Superior temporal gyrus (tissue), 1 donor: Measurements from ENCODE around the gene CABP4.

Experiments
- DNase-seq: peaks from one replicate; pipeline ENCODE4 v3.0.0-alpha.2; 2016; ENCODE audit errors: extremely low spot score

Gene CABP4

GRCh38 chr11:67435727-67436458 is 19.3 kb upstream of the CABP4 start:
- DNase-seq = no peak

DNA sequence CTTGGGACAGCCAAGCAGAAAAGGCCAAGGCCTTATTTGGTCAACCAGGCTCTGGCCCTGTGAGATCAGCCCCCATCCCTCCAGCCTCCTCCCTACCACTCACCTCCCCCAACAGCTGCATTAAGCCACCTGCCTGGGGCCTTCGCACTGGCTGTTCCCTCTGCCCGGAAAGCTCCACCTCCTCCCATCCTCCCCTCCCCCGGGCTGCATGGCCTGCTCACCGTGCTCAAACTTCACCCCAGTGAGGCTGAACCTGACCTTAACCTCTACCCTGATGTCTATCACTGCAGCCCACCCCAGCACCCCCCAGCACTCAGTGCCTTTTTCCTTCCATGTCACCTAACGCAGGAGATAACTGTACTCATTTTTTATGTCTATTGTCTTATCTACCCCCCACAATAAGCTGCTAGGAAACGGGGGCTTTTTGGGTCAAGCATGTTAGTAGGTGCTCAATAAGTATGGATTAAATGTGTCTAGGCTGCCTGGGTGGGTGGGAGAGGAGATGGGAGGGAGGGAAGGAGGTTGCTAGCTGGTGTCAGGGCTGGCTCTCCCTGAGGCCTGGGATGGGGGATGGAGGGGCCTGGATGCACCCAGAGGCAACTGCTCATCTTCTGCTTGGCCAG is 18.6 kb upstream of the CABP4 start:
- no peak for DNase-seq

- DNase-seq = no peak
Measured at GRCh38 chr11:67437082-67437808, 17.9 kb upstream of the CABP4 start, which contains the start of gene PTPRCAP. Gene PTPRCAP, minus strand, starts transcription at chr11:67437682. Its CDS starts 63 bp downstream, at chr11:67437619.

- no peak for DNase-seq
Measured at GRCh38 chr11:67437809-67438157, 17.4 kb upstream of the CABP4 start.

- DNase-seq = no peak
Measured at GRCh38 chr11:67438158-67438902, 16.8 kb upstream of the CABP4 start.

DNA sequence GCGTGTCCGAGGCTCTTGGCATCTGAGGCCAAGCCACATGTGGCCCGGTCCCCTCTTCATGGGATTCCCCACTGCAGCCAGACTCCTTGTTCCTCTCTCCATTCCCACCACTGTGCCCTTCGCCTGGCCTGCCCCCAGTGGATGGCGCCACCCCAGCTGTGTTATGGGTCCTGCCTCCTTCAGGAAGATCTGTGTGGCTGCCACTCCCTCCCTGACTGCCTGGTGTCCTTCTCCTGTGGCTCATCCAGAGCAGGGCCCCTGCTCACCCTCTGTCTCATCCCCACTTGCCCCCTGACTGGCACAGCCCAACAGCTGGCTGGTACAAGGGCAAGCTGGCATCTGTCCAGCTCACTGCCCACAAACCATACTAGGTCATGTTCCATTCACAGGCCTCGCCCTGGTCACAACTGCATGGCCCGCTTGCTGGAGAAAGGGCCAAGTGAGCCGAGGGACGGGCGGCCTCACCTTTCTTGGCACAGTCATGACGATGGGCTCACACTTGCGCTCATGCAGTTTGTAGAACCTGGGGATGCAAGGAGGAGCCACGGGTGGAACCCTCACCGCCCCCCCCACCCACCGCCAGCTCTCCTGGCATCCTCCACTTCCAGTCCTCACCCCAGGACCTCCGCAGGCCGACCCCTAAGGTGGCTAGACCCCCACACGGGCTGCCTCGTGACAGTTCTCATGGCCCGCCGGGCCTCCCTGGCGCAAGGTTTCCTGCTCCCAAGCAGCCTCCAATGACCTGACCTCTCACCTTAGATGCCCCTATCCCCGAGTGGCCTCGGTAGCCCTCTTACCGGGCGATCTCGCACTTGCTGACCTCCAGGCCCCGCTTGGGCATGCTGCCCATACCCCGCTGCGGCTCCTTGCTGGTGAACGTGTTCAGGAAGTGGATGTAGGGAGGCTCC is 15.6 kb upstream of the CABP4 start:
- no peak for DNase-seq

DNA sequence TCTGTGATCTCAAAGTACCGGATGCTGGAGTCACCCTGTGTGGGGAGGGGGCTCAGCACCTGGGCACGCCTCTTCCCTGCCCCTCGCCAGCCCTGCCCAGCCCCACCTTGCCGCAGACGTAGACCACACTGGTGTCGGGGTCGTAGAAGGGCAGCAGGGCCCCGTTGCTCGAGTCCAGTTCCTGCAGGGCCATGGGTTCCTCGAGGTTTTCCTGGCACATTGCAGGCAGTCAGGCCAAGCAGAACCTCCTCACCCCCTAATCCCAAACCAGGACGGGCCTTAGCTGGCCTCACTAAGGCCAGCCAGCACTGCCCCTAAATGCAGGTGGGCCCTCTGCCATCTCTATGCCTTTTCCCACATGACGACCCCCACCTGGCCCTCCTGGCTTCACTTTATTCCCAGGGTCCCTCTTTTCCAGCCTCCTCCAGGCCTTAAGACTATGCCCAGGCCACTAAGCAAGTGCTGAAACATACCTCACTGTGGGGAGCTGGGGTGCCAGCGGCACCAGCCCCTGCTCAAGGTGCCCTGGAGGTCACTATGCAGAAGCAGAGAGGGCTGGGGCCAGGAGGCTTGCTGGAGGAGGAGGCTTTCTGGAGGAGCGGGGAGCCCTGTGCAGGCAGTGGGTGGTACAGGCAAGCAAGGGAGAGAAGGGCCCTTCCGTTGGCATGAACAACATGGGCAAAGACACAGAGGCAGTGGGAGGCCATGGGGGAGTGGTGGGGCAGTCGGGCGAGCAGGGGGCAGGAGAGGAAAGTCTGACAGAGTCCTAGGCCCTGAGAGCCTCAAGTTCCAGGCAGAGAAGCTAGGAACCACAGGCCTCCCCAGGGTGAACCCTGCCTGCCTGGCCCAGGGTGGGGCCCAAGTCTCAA is 14.7 kb upstream of the CABP4 start:
- DNase-seq = no peak

- DNase-seq = no peak
Measured at GRCh38 chr11:67441098-67441563, 14.0 kb upstream of the CABP4 start.

- no peak for DNase-seq
Measured at GRCh38 chr11:67441731-67442351, 13.3 kb upstream of the CABP4 start.

GRCh38 chr11:67442504-67443404 is 12.4 kb upstream of the CABP4 start:
- DNase-seq = no peak

DNA sequence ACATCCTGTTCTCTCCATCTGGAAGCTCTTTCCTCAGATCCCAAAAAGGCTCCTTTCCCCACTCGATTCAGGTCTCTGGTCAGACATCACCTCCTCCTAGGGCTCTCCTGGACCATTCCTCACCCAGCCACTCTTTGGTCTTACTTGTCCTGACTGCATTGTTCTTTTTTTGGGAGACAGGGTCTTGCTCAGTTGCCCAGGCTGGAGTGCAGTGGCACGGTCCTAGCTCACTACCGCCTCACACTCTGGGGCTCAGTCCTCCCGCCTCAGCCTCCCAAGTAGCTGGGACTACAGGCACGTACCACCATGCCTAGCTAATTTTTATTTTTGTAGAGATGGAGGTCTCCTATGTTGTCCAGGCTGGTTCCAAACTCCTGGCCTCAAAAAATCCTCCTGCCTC is 9.6 kb upstream of the CABP4 start:
- no peak for DNase-seq

DNA sequence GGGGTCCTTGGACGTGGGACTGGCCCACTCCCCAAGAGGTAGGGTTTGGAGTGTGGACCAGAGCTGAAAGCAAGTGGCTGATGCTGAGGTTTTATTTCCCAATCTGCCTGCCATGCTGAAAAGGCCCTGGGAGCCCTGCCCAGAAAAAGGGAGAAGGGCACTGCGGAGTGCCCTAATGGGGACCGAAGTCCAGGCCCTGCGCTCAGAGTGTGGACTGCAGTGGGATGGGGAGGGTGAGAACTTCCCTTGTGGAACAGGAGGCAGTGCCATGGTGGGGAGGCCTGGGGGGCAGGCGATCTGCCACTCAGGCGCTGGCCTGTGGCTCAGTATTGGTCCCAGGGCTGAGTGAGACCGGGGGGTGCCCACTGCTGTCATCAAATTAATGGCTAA is 6.9 kb upstream of the CABP4 start:
- DNase-seq = no peak

DNA sequence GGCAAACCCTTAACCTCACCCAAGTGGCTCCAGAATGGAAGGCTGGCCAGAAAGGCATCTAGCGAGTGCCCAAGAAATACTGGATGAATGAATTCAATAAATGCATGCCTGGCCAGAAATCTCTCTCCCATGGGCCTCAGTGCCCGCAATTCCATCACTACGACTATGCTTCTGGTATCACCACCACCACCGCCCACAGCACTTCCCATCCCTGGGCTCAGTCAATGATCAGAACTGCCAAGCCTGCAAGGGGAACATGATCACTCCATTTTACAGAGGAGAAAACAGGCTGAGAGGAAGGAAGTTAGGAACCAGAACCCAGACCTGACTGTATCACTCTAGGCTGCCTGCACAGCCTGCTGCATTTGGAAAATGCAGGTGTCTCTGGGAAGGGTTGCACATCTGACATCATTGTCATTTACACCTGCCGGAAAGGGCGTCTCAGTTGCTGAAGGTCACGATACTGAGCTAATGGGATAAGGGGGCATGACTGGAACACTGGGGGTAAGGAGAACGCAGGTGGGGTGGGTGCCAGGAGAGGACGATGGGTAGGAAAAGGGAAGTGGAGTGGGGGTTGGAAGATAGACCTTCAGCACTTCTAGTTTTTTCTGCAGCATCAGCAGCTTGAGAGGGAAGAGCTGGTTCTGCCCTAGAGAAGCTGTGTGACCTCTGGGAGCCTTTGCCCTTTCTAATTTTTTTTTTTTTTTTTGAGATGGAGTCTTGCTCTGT is 5.9 kb upstream of the CABP4 start:
- no peak for DNase-seq

- no peak for DNase-seq
Measured at GRCh38 chr11:67450796-67451657, 4.1 kb upstream of the CABP4 start.

DNA sequence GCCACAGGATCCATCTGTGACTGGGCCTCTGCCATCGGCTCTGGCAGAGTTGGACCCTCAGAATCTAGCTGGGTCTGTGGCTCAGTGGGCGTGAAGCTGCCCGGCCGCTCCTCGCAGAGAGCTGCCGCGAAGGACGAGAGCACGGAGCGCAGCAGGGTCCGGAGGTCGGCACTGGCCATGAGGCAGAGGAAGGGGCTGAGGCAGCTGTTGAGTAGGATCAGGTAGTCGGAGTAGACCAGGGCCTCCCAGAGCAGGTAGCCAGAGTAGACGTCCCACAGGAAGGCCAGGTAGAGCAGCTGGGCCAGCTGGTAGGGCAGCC is 3.5 kb upstream of the CABP4 start:
- no peak for DNase-seq

GRCh38 chr11:67452141-67452952 is 2.8 kb upstream of the CABP4 start, which contains the start of gene GPR152:
Gene GPR152, minus strand, starts transcription at chr11:67452729. Its CDS starts 5 bp downstream, at chr11:67452724.
- DNase-seq = no peak
